ENCODE data around the gene CAPSL. TPM values are rescaled to one million over a fixed set of nuclear protein-coding genes. Genes with fewer than 3 reads are reported as not detected.

The CAPSL gene
- total RNA-seq, 1 donor from 2014 or later = 1.1 TPM

DNA sequence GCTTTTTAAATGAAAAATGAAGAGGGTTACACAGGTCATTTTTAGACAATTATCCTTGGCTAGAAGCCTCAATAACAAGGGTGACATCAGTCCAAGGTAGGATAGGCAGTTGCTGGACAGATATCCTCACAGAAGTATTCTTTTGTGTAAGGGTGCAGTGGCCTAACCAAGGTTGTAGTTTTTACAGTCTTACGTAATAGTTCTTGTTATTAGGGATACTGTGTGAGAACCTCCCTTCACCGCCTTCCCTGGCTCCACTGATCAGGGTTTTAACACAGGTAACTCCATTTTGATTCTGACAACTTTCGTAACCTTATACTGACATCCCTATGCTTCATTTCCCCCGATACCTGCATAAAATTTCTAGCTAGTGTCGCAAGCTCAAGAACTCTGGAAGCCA is 8.7 kb upstream of the CAPSL start:
- Mint-ChIP-seq H3K27ac (no peak overlapping the region), H3K9me3 (ENCODE audit: low read depth) (peaks cover 3% of the 10 kb centered on the region), H3K36me3 (ENCODE audit: insufficient read depth) (no peaks in the 10 kb centered on the region), H3K27me3 (no peaks in the 10 kb centered on the region), H3K4me3 (ENCODE audit: low read depth) (no peak overlapping the region), H3K4me1 (ENCODE audit: low read depth) (no peaks in the 10 kb centered on the region)
- DNase-seq (ENCODE audit: low spot score, unreplicated experiment) = no peak
- TF ChIP-seq CTCF (IDR thresholded peaks at IDR 0.05; ENCODE audit: unreplicated experiment) = no peak

- no peak overlapping the region for H3K4me3 Mint-ChIP-seq (ENCODE audit: low read depth)
- peaks cover 3% of the 10 kb centered on the region for H3K9me3 Mint-ChIP-seq (ENCODE audit: low read depth)
- DNase-seq (ENCODE audit: low spot score, unreplicated experiment) = no peak
- H3K27ac Mint-ChIP-seq = no peak overlapping the region
- H3K27me3 Mint-ChIP-seq = no peaks in the 10 kb centered on the region
- H3K36me3 Mint-ChIP-seq (ENCODE audit: insufficient read depth) = no peaks in the 10 kb centered on the region
- TF ChIP-seq CTCF (IDR thresholded peaks at IDR 0.05; ENCODE audit: unreplicated experiment) = peak; percentile 27
- H3K4me1 Mint-ChIP-seq (ENCODE audit: low read depth) = peaks cover 7% of the 10 kb centered on the region
Observed at GRCh38 chr5:35939639-35940038, 1.2 kb upstream of the CAPSL start.

DNA sequence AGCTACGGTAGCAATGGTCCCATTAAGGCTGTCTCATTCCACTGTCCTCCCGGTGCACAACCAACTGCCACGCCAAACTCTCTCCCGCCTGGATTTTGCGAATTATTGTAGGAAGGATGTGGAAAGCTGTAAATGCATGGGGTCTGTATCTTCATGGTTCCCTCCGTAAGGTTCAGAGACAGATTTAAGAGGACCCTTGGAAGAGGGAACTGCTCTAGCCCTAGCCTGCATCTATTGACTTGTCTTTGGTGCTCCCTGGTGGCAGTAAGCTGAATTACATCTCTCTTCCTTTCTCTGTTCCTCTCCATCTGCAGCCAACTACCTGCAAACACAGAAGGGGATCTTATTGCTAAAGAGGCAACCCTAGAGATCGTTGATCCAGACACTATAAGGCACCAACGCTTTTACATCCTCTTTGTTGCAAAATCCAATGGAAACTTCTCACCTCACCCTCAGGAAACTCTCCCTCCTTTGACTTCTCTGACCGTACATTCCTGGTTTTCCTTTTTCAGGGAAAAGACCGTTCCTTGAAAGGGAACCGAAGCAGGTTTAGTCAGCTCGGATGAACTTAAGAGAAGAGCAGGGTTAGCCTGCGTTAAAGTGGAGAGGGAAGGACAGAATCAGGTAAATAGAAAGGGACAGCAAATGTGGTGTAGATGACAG is 11.9 kb downstream of the CAPSL start:
- H3K9me3 Mint-ChIP-seq (ENCODE audit: low read depth) = no peaks in the 10 kb centered on the region
- H3K27me3 Mint-ChIP-seq = peaks cover 65% of the 10 kb centered on the region
- no peak overlapping the region for H3K4me3 Mint-ChIP-seq (ENCODE audit: low read depth)
- H3K4me1 Mint-ChIP-seq (ENCODE audit: low read depth) = peaks cover 6% of the 10 kb centered on the region
- H3K27ac Mint-ChIP-seq = no peak overlapping the region
- peak; percentile 54 for DNase-seq (ENCODE audit: low spot score, unreplicated experiment)
- no peaks in the 10 kb centered on the region for H3K36me3 Mint-ChIP-seq (ENCODE audit: insufficient read depth)
- TF ChIP-seq CTCF (IDR thresholded peaks at IDR 0.05; ENCODE audit: unreplicated experiment) = peak; percentile 87

DNA sequence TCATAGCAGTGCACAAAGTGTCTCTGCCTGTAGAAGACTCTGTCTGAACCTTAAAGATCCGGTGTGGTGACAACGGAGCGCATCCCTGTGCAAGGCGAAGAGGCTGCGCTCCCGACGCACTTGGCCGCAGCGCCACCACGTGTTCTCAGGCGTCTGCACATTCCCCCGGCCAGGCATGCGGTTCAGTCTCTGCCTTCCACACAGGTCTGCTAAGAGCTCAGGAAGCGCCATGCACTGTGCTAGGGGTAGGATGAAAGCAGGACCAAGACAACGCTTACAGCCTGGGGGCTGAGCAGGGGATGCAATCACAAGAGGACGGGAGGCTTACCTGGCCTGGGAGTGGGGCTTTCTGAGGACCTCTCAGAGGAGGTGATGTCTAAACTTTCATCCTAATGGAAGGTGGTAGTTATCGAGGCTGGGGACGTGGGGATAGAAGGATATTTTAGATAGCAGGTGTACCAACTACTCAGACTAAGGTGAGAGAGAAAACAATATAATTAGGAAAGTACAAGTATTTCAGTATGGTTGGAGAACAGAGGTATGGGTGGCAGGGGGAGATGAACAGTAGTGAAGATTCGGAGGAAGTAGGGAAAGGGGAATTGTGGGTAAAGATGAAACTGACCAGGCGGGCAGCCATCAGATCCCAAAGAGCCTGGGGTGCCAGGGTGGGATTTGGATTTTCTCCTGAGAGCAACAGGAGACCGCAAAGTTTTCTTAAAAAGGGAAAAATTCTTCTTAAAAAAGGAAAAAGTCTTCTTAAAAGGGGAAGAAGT is 13.3 kb downstream of the CAPSL start:
- H3K4me3 Mint-ChIP-seq (ENCODE audit: low read depth) = no peak overlapping the region

More for the DNA sequence above, 13.3 kb downstream of the CAPSL start:
- TF ChIP-seq CTCF (IDR thresholded peaks at IDR 0.05; ENCODE audit: unreplicated experiment) = peak; percentile 70
- peak; percentile 32 for DNase-seq (ENCODE audit: low spot score, unreplicated experiment)
- no peak overlapping the region for H3K27ac Mint-ChIP-seq
- no peaks in the 10 kb centered on the region for H3K9me3 Mint-ChIP-seq (ENCODE audit: low read depth)
- no peaks in the 10 kb centered on the region for H3K36me3 Mint-ChIP-seq (ENCODE audit: insufficient read depth)
- H3K27me3 Mint-ChIP-seq = peaks cover 65% of the 10 kb centered on the region
- H3K4me1 Mint-ChIP-seq (ENCODE audit: low read depth) = peaks cover 6% of the 10 kb centered on the region
